ENCODE measurements around the gene GRID1.

Gene GRID1

DNA sequence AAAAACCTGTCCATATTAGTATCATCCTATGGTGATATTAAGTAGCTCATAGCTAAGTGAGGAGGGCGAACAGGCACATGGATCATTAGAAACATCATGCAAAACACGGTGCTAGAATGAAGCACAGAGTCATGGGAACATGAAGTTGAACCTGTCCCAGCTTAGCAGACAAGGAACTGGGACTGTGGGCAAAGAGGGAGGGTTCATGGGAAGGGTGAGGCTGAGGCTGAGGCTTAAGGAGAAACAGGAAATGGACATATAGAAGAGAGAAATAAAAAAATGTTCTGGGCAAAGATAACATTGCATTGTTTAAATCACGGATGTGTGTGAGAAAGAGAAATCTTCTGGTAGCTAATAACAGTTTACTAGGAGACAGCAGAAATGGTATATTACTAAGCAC is 708.1 kb downstream of the GRID1 start:
- peak; percentile 49 for DNase-seq

DNA sequence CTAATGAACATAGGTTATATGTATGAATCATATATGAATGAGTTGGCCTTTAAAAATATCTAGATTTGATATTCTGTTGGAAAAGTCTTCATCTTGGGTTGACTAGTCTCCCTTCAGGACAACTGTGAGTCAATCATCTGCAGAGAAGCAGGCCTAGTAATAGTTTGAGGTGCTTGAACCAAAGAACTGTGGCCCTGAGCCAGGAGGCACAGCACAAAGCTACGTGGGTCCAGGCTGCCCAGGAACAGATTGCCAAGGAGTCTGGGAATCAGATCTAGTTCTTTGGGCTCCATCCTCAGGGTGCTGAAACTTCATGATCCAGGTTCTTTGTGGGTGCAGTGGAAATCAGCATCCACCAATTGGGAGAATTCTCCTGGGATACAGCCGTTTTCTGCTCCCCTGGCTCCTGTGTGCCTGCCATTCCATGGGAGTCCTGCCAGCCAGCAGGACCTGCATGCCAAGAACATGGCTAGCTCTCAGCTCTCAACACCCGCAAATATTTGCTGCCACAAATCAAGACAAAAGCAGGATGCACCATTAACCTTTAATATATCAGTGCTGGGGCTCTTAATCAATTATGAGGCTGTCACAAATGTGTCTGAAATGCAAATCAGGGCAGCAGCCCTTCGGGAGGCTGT is 709.0 kb downstream of the GRID1 start:
- no peak for DNase-seq

DNA sequence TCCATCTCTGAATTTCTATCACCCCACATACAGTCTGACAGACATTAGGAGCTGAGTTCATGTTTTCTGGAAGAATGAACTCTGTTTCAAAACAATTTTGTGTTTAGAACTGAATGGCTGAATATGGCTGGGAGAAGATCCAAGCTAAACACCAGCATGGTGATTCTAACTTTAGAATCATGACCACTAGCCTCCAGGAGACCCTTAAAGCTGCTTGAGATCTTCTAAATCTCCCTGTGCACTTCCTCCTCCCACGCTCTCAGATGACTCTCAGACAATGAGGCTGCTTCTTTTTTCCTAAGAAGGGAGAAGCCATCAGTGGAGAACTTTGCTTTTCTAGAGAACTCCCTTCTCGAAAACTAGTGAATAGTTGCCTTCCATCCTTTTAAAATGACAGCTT is 711.2 kb downstream of the GRID1 start:
- DNase-seq = peak; percentile 10

DNA sequence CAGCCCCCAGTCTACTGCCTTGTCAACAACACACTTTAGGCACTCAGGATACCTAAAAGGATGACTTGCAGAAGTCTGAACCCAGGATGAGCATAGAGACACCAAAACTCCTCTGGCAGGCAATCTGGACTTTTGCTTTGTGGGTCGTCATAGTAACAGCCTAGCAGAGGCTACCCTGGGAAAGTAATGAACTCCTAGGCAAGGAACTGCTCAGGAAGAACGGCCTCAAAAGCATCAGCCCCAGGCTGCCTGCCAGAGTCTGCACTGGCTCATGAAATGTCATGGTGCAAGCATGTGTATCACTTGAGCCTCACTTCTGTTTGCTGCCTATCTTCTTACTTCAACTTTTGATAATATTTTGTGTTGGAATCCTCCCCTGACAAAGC is 715.1 kb downstream of the GRID1 start:
- DNase-seq = no peak

DNA sequence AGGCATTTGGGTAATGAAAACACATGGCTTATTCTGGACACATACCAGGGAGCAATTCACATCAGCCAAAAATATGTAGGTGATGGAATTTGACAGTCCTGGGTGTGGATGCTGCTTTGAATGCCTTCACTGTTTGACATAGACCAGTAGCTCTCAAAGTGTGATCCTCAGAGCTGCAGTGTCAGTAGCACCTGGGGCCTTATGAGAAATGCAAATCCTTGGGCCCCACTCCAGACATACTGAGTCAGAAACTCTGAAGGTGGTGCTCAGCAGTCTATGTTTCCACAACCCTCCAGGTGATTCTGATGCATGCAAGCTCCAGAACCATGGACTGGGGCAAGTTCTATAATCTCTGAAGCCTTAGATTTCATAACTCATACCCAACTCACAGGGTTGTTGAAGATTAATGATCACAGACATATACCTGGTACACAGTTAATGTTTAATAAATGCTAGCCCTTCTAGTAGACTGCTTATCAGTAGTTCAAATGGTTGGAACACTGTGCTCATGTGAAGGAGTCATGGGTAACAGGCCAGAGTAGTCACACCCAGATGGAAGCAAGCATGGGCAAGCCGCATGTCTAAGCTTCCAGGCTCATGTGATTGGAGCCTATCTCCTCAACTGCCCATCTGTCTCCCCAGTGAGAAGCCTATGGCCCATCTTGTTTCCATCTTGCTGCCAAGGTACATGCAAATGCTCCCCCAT is 715.7 kb downstream of the GRID1 start:
- DNase-seq = no peak

DNA sequence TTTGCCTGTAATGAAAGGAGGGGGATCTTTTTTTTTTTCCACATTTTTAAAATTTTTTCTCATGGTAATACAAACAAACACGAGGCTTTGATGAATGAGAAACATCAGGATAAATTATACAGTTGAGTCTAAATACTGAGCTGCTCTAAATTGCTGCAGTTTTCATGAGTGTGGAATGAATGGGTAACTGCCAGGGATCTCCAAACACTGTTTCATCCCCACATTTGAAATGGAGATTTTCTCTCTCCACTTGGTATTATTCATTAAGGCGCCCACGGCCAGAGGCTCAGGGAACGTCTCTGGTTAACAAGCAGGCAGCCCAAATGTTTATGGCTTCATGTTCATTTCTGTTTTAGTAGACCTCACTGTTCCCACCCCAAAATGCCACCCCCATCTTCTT is 717.1 kb downstream of the GRID1 start:
- DNase-seq = no peak

DNA sequence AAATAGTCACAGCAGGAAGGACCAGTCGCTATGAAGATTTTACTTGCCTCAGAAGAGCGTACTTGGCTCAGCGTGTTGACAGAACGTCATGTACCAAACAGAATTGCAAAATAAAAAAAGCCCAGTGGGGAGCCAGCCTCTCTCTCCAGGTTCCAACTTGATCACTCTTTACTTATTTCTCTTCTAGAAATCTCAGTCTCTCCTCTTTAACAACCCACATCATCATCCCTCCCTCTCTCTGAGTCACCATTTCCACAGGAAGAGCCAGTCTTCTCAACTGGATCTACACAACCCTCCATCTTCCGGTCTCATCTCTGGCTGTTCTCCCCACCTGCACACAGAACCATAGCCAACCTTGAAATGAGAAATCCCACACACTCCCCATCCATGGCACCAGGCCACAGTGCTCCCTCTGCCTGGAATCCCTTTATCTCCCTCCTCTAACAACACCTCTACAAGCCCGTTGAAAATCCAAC is 718.3 kb downstream of the GRID1 start:
- DNase-seq = no peak

DNA sequence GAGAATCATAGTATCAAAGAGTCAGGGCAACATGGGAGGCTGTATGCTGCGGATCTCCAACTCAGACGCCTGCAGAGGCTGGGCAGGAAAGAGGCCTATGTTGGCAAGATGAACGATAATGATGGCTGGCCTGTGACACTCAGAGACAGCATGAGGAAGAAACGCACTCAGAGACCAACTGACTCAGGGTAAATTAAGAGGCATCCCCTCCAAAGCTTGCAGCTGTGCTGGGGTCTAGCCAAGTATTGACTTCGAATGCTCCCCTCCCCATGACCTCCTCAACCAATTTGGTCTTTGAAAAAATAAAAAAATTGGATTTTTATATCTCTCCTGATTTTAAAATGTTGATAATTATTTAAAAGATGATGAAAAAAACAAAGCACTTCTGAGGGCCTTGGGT is 718.9 kb downstream of the GRID1 start:
- DNase-seq = no peak

DNA sequence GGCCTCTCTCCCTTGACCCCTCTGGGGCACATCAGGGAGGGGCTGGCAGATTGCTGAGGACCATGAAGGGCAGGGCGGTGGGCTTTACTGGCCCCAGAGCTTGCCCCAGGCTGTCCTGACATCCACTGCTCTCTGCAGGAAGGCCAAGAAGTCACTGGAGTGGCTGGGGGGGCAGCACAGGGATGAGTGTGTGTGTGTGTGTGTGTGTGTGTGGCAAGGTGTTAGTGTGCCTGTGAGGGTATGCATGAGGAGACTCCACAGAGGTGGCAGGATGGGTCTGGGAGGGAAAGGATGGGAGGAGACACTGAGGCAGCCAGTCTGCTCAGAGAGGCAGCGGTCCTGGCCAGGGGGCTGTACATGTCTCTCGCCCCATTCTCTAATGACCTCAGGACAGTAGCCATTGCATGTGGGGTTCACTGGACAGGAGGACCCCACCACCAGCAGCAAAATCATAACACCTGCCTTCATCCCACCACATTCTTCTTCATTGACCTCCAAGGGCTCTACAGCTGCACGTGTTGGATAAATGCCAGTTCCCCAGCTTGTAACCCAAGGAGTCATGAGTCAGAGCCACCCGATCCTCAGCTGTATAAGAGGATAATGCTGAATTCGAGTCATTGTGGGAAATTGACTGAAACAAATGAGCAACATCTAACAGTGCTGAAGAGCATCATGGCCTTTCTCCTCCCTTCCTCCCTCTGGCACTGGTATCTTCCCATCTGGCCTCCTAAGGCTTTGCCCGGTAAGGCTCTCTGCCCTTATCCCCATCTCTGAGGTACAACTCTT is 720.5 kb downstream of the GRID1 start:
- no peak for DNase-seq

DNA sequence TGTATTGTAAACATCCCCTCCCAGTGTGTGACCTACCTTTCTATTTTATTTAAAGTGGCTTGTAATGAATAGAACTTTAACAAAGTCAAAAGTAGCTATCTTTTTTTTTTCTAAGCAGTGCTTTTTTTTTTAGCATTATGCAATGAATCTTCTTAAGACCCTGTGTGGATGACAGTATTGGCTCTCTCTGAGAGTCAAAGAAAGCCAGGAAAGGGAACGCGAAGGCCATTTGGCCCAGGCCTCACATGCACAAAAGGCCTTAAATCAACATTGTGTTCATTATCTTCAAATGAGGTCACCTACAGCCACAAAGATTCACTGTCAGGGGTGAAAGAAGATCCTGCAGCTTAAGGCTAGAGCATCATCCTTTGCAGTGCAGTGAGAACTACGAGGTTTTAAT is 721.5 kb downstream of the GRID1 start:
- no peak for DNase-seq

DNA sequence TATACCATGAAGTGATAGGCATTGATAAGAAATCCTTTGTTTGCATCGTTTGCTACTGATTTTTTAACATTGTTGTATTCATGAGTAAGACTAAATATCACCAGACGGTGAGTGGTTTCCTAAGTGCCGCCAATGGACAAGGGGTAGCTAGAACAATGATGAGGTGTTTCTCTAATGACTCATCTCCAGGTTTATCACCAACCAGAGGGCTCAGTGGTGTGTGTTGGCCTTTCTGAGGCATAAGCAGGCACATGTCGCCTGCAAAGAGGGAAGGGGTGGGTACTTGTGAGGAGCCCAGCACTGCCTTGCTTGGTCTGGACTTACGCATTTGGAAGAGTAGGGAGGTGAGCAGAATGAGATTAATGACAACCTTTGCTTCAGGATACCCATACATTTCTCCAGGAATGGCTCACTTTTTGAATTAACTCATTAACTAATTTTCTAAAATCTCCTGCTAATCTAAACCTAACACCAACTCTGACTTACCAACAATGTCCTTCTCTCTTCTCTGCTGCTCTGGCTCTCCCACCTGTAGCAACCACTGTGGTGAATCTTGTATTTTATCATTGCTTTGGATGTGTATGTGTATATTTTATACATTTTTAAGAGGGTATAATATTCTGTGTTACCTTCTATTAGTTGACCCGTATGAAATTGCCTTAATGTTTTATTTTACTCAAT is 722.6 kb downstream of the GRID1 start:
- DNase-seq = no peak

DNA sequence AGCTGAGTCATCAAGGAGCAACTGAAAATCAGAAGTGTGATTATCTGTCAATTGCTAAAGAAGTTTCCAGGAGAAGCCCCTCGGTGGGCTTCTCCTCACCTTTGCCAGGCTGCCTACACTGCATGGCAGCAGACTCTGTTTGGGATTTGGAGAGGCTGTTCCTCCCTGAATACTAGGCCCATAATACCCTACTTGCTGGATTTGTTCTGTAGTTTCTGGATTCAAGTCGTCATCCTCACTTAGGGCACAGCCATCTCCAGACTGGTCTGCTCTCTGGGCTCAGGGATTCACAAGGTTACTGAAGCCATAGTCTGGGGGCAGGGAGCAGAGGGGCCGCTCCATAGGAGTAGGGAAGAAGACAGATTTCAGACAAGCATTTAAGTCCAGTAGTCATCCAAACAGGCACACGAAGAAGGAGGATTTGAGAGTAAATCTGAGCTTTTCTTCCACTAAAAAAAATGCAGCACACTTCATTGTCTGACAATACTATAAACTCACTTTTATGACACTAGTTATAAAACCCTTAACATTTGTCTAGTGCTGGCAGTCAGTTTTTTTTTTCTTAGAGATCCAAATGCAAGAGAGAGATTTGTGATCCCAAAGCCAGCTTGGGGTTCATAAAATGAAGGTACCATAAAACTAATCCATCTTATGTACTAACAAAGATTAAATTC is 723.3 kb downstream of the GRID1 start:
- no peak for DNase-seq

DNA sequence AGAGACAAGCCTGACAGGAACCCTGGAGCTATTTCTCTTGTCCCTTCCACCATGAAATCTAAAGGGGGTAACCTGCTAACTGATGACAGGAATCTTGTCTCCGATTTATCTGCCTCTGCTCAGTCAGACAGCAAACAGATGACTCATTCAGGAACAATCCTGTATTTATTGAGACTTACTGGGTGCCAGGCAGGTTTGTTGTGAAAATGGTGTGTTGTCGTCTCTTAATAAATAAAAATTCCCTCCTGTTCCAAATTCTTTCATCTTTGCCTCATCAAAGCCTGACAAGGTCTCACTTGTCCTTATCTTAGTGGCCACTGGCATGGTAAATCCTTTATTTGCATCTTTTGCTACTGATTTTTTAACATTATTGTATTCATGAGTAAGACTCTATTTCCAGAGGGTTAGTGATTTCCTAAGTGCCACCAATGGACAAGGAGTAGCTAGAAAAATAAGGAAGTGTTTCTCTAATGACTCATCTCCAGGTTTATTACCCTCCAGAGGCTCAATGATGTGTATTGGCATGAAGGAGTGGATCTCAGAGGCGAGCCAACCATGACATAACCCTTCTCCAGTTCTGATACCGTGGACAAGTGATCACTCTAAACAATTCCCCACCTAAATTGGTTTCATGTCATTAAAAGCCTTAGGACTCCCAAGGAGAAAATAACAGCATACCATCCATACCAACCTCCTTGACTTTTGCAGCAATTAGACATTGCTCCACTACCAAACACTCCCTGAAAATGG is 724.0 kb downstream of the GRID1 start:
- peak; percentile 29 for DNase-seq

DNA sequence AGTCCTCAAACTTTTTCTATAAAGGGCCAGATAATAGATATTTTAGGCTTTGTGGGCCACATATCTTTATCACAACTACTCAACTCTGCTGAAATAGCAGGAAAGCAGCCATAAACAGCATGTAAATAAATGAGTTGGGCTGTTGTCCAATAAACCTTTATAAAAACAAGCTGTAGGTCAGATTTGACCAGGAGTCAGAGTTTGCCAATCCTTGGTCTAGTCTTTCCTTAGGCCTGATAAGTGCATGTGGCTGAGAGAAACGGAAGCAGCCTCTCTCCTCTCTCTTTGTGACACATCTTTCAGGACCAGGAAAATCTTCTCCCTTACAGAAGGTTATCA is 724.5 kb downstream of the GRID1 start:
- DNase-seq = no peak

DNA sequence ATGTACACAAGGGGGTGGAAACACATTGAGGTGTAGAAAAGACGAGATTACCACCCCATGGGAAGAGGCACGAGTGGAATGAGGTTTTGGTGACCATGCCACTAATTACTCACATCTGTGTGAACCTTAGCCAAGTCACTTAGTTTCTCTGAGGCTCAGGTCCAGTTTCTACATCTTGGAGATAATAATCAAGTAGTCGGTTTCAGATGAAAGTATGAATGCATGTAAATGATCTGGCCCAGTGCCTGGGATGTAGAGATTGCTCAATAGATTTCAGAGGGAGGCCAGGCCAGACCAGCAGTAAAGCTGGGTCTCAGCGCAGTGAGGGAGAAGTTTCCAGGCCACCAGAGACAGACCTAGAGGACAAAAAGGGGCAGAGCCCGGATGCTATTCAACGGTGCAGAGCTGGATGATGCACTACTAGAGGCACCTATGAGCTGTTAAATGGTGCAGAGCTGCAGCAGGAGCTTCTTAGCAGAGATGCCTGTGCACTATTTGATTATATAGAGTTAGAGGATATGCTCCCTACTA is 725.1 kb downstream of the GRID1 start:
- DNase-seq = no peak

DNA sequence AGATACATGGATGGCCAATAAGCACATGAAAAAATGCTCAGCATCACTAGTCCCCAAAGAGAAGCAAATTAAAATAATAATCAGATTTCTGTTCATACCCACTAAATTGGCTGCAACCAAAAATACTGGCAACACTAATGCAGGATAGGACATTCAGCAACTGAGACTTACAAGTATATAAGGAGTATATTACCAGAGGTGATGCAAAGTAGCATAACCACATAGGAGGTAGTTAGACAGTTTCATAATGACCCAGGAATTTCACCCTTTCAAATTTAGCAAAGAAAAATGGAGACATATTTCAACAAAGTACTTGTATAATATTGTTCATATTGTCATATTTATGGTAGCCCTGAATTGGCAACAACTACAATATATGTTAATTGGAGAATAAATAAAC is 727.8 kb downstream of the GRID1 start:
- no peak for DNase-seq

DNA sequence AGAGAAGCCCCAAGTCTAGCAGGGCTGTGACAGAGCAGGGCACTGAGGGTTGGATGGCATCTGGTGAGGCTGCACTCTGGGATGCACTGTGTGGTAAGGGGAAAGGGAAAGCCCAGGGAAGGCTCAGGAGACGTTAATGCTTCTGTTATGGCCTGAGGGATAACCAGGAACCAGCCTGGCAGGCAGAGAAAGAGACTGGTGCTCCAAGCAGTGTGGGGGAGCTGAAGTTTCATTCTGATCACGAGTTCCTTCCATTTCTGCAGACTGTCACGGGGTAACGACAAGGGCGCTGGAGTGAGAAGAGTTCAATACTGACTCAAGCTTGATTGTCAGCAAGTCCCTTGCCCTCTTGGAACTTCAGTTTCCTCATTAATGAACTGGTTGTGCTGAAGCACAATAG is 730.9 kb downstream of the GRID1 start:
- no peak for DNase-seq

DNA sequence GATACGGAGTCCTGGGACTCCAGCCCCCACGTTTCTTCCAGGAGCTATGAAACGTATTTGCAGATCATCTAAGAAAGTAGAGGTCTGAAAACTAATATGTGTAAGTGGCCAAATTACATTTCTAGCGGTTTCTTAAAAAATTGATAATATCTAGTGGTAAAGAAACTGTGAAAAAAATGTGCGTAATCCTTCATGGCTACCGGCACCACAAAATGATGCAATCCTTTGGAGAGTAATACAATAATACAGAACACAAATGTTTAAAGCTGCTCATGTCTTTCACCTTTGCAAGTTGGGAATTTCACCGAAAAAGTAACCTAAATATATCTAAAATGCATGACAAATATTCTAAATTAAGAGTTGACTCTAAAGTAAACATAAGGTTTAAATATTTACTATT is 742.1 kb downstream of the GRID1 start:
- DNase-seq = peak; percentile 75

DNA sequence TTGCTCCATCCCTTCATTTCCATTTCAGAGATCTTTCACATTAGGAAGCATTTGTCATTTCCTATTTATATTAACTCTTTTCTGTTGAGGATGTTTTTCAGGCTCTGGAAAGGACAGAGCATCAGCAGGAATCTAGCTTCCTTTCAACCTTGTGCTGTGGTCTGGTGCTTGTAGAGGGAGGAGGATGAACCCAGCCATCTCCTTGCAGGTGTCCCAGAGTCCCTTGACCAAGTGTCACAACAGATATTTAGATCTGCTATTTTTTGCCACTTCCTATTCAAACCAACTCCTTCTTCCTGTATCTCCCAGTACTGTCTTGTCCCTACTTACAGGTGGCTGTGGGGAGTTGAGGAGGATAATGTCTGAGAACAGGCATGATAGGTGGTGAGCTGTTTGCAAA is 742.8 kb downstream of the GRID1 start:
- no peak for DNase-seq

DNA sequence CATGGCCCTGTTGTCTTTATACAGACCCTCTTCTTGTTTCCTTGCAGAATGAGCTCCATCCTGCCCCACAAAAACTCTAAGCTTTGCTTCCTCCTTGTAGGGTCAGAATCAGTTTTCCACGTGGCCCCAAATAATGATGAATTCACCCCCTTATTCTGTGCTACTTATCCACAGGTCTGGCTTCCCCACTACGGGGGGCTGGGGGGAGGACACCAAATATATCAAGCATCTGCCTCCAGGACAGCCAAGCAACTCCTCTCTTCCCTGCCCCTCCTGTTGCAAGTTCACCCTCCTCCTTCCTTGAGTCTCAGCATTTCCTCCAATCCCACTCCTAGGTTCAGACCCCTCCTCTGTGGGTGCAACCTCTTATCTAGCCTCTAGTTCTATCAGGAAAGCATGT is 743.3 kb downstream of the GRID1 start:
- peak; percentile 12 for DNase-seq

DNA sequence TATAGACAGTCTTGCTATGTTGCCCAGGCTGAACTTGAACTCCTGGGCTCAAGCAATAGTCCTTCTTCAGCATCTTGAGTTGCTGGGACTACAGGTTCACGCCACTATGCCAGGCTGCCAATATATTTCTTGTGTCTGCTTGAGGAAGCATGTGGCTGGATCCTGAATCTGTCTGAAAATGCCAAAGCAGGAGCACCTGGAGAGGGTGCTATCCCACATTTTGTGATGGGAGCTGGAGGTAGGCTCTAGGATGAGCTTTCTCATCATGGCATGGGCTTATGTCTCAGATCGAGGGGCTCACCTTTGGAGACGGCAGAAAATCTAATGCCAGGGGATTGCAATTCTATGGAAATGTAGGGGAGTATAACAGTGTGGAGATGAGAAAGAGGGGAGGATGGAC is 744.2 kb downstream of the GRID1 start:
- no peak for DNase-seq

DNA sequence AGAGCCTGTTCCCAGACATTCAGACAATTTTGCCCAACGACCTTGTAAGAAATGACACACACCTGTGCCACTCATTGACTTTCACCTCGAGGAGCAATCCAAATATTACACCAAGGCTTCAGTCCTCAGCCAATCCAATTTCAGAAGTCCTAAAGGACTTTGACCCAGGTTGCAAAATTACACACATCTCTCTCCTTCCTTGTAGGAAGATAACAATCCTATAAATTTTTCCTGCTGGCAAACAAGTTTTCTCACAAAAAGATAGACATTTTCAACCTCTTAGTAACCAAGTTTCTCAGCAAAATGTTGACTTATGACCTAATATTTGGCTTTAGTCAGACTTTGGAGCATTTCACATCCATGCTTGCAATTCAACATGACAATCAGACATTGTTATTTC is 745.0 kb downstream of the GRID1 start:
- DNase-seq = no peak
